K562 (cell line): ENCODE data around the gene EIF5. TPM values are rescaled to one million over a fixed set of nuclear protein-coding genes. Genes with fewer than 3 reads are reported as not detected.

Experiments used
- ARNT ChIP-seq, 2 experiments: fragments of 450-650 bp; IDR thresholded peaks; 2 replicates each; pipeline ENCODE4 v1.6.1; 2016; ENCODE audit warnings: mild to moderate bottlenecking in 1 of 2
- BCOR ChIP-seq: fragments of 450-650 bp; IDR thresholded peaks from 2 replicates; pipeline ENCODE4 v1.6.1; 2016
- BRD9 ChIP-seq: fragments of 450-650 bp; IDR thresholded peaks from 2 replicates; pipeline ENCODE4 v1.6.1; 2018; ENCODE audit warnings: low read depth; ENCODE audit not compliant: partially characterized antibody
- CAMTA2 ChIP-seq: fragments of 250-450 bp; sonication (Bioruptor Pico); conservative IDR thresholded peaks from 2 replicates; pipeline ENCODE4 v1.5.1; 2022
- CBX5 ChIP-seq: IDR thresholded peaks from 2 replicates; pipeline ENCODE4 v1.6.1; 2014; ENCODE audit warnings: low read depth, borderline replicate concordance
- CC2D1A ChIP-seq: fragments of 450-650 bp; IDR thresholded peaks from 2 replicates; pipeline ENCODE4 v1.6.1; 2017; ENCODE audit warnings: mild to moderate bottlenecking
- CEBPB ChIP-seq: fragments of 450-650 bp; IDR thresholded peaks from 2 replicates; pipeline ENCODE4 v1.6.1; 2016; ENCODE audit warnings: missing genetic modification characterization, missing compliant biosample characterization
- EHMT2 ChIP-seq: fragments of 450-650 bp; IDR thresholded peaks from 2 replicates; pipeline ENCODE4 v1.6.1; 2018; ENCODE audit warnings: antibody characterized with exemption
- EZH2 ChIP-seq: IDR thresholded peaks from 2 replicates; pipeline ENCODE4 v1.6.1; 2012; ENCODE audit warnings: low read depth, mild to moderate bottlenecking, inconsistent platforms, low read length, borderline replicate concordance
- GATA2 ChIP-seq: sonication (generic); formaldehyde crosslinking; IDR thresholded peaks from 2 replicates; pipeline ENCODE4 v1.4.0; 2020; ENCODE audit warnings: mild to moderate bottlenecking, missing genetic modification reagents
- HMG20B ChIP-seq: fragments of 250-450 bp; sonication (Bioruptor Pico); IDR thresholded peaks from 2 replicates; pipeline ENCODE4 v1.5.0; 2021; ENCODE audit warnings: mild to moderate bottlenecking
- JUN ChIP-seq, 2 experiments: sonication (generic) in 1 of 2; formaldehyde crosslinking in 1 of 2; IDR thresholded peaks; 2 replicates each; pipeline versions ENCODE4 v1.6.1 to v1.8.0; 2012 to 2022; ENCODE audit warnings: borderline replicate concordance in 2 of 2, mild to moderate bottlenecking in 2 of 2, improper control_type of control experiment in 1 of 2, low read depth in 1 of 2, low read length in 1 of 2, missing genetic modification reagents in 1 of 2
- MCM7 ChIP-seq, 2 experiments: fragments of 450-650 bp; IDR thresholded peaks; 2 replicates each; pipeline ENCODE4 v1.6.1; 2016 to 2018
- NCOA6 ChIP-seq: fragments of 450-650 bp; IDR thresholded peaks from 2 replicates; pipeline ENCODE4 v1.6.1; 2017; ENCODE audit warnings: mild to moderate bottlenecking
- RBBP5 ChIP-seq: fragments of 200-600 bp; sonication (generic); IDR thresholded peaks from 2 replicates; pipeline ENCODE4 v1.6.1; 2012; ENCODE audit warnings: borderline replicate concordance, mild to moderate bottlenecking, low read length, control low read depth, inconsistent platforms; ENCODE audit not compliant: insufficient read depth, poor library complexity, severe bottlenecking
- SMAD1 ChIP-seq: fragments of 150-350 bp; IDR thresholded peaks from 2 replicates; pipeline ENCODE4 v1.6.1; 2014; ENCODE audit warnings: low read length, low read depth; ENCODE audit not compliant: partially characterized antibody
- SNRNP70 ChIP-seq: fragments of 200-400 bp; formaldehyde crosslinking; optimal IDR thresholded peaks from 2 replicates; pipeline ENCODE3; 2017; ENCODE audit warnings: low read depth, low read length
- TBL1XR1 ChIP-seq, 2 experiments: IDR thresholded peaks; 2 replicates each; pipeline ENCODE4 v1.6.1; 2012; ENCODE audit warnings: improper control_type of control experiment in 2 of 2, low read length in 2 of 2, mild to moderate bottlenecking in 1 of 2
- XRCC3 ChIP-seq: fragments of 450-650 bp; IDR thresholded peaks from 2 replicates; pipeline ENCODE4 v1.6.1; 2017; ENCODE audit warnings: mild to moderate bottlenecking, moderate library complexity
- ZEB2 ChIP-seq: fragments of 450-650 bp; IDR thresholded peaks from 2 replicates; pipeline ENCODE4 v1.6.1; 2016
- ZNF232 ChIP-seq: sonication (generic); formaldehyde crosslinking; IDR thresholded peaks from 2 replicates; pipeline ENCODE4 v1.8.0; 2022; ENCODE audit warnings: mild to moderate bottlenecking, missing genetic modification reagents
- ZNF239 ChIP-seq: fragments of 250-450 bp; sonication (Bioruptor Pico); IDR thresholded peaks from 2 replicates; pipeline ENCODE4 v1.4.0; 2020; ENCODE audit warnings: mild to moderate bottlenecking
- ZNF311 ChIP-seq: fragments of 250-450 bp; sonication (Bioruptor Pico); IDR thresholded peaks from 2 replicates; pipeline ENCODE4 v1.4.0; 2020; ENCODE audit warnings: mild to moderate bottlenecking, moderate library complexity
- ZNF324 ChIP-seq: fragments of 250-450 bp; sonication (Bioruptor Pico); IDR thresholded peaks from 2 replicates; pipeline ENCODE4 v1.4.0; 2020; ENCODE audit warnings: mild to moderate bottlenecking
- polyA plus RNA-seq, 8 experiments: library from polyadenylated mRNA; depleted of rRNA in 4 of 8; stranded (reverse) in 5 of 8; unstranded in 3 of 8; fragments of >200 nt; fragmentation: Nextera tagmentation in 2 of 8; fragmentation: Illumina TruSeq in 1 of 8; extraction: Ambion mirVana in 2 of 8; extraction: Trizol in 1 of 8; gene quantifications; 2 replicates each; pipeline versions ENCODE4 v1.2.1 to v1.2.3, GENCODE V29; 2011 to 2014; ENCODE audit warnings: inconsistent platforms in 1 of 8, missing spikeins in 1 of 8
- total RNA-seq, 7 experiments: library from RNA; depleted of rRNA in 6 of 7; stranded (reverse); fragments of >200 nt in 6 of 7; fragmentation: Illumina TruSeq in 2 of 7; extraction: Trizol in 2 of 7; gene quantifications; 2 replicates each; pipeline versions ENCODE4 v1.2.1 to v1.2.3, GENCODE V29; 2011 to 2021; ENCODE audit warnings: low replicate concordance in 1 of 7
- TF ChIP-seq, protein P1 (sequence below): fragments of 200-800 bp; sonication (Bioruptor generic); IDR thresholded peaks from 2 replicates; pipeline ENCODE4 v1.6.1; 2017; ENCODE audit warnings: missing genetic modification characterization, missing compliant biosample characterization
- TF ChIP-seq, protein P2 (sequence below), 2 experiments: IDR thresholded peaks; 2 replicates each; pipeline ENCODE4 v1.6.1; 2012; ENCODE audit warnings: improper control_type of control experiment in 2 of 2, low read depth in 2 of 2, low read length in 2 of 2, borderline replicate concordance in 1 of 2

Gene EIF5
- total and polyA plus RNA-seq, 9 of the 15 experiments (the other 6 are each of a cell fraction or from before 2014, with no cell fraction given): 92.7 to 442 (median 190) TPM

DNA sequence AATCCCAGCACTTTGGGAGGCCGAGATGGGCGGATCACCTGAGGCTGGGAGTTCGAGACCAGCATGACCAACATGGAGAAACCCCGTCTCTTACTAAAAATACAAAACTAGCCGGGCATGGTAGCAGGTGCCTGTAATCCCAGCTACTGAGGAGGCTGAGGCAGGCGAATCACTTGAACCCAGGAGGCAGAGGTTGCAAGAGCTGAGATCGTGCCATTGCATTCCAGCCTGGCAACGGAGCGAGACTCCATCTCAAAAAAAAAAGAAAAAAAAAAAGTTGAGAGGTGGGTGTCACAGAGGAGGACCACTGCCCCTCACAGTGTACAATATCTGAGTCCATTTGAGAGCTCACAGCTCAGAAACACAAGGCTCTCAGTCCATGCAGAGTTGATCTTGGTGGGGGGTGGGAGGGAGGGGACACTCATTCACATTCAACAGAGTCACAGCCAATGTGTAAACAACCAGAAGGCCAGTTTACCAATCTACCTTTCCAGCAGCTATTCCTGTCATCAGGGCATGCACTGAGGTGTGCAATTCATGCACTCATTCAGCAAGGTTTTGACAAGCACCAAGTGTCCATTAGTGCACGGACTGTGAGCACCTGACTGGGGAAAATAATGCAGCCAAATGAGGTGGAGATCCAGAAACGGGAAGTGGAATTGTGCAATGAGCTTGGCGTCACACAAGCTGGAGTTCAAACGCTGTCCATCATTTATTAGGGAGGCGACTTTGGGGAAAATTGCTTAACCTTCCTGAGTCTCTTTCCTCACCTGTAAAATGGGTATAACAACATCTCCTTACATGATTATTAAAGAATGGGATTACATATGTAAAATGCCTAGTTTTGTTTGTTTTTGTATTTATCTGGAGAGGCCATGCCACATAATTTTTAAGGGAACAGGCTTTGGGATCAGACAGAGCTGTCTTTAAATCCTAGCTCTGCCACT is 4.4 kb upstream of the EIF5 start (continued):
- TF ChIP-seq ZNF232 (CRISPR knock-in tag) (no peak), ZNF311 (CRISPR knock-in tag) (no peak), EHMT2 (no peak), HMG20B (CRISPR knock-in tag) (no peak), ZNF239 (no peak), CC2D1A (no peak), BRD9 (no peak), GATA2 (CRISPR knock-in tag) (no peak), BCOR (peak; percentile 81; the same call in 1 of the 2 replicates), EZH2 (no peak), ZNF324 (CRISPR knock-in tag) (no peak), ARNT (IDR thresholded peaks at IDR 0.05) (no peak), CBX5 (no peak), TBL1XR1 (IDR thresholded peaks at IDR 0.05; ENCODE audit: low read length in 2 of 2) (no peak), CAMTA2 (CRISPR knock-in tag) (no peak), MCM7 (IDR thresholded peaks at IDR 0.05) (no peak), RBBP5 (no peak), JUN (IDR thresholded peaks at IDR 0.05; ENCODE audit: borderline replicate concordance, low read depth, low read length) (0 out of 2 replicates have a peak, but pooled peaks have one; percentile 6), JUN (CRISPR knock-in tag; IDR thresholded peaks at IDR 0.05; ENCODE audit: borderline replicate concordance) (no peak), XRCC3 (no peak), NCOA6 (no peak), ZEB2 (no peak), SMAD1 (no peak), SNRNP70 (no peak), CEBPB (tag) (peak; percentile 99)
- TF ChIP-seq, protein P1, sequence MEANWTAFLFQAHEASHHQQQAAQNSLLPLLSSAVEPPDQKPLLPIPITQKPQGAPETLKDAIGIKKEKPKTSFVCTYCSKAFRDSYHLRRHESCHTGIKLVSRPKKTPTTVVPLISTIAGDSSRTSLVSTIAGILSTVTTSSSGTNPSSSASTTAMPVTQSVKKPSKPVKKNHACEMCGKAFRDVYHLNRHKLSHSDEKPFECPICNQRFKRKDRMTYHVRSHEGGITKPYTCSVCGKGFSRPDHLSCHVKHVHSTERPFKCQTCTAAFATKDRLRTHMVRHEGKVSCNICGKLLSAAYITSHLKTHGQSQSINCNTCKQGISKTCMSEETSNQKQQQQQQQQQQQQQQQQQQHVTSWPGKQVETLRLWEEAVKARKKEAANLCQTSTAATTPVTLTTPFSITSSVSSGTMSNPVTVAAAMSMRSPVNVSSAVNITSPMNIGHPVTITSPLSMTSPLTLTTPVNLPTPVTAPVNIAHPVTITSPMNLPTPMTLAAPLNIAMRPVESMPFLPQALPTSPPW (CRISPR knock-in tag): no peak
- TF ChIP-seq, protein P2, sequence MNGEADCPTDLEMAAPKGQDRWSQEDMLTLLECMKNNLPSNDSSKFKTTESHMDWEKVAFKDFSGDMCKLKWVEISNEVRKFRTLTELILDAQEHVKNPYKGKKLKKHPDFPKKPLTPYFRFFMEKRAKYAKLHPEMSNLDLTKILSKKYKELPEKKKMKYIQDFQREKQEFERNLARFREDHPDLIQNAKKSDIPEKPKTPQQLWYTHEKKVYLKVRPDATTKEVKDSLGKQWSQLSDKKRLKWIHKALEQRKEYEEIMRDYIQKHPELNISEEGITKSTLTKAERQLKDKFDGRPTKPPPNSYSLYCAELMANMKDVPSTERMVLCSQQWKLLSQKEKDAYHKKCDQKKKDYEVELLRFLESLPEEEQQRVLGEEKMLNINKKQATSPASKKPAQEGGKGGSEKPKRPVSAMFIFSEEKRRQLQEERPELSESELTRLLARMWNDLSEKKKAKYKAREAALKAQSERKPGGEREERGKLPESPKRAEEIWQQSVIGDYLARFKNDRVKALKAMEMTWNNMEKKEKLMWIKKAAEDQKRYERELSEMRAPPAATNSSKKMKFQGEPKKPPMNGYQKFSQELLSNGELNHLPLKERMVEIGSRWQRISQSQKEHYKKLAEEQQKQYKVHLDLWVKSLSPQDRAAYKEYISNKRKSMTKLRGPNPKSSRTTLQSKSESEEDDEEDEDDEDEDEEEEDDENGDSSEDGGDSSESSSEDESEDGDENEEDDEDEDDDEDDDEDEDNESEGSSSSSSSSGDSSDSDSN (IDR thresholded peaks at IDR 0.05; ENCODE audit: borderline replicate concordance in 1 of 2, low read depth in 2 of 2, low read length in 2 of 2): no peak
